Lower leg skin (tissue), 4 donors: ENCODE results near the gene WDR76. TPM values are rescaled to one million over a fixed set of nuclear protein-coding genes. Genes with fewer than 3 reads are reported as not detected.
"Not testable (repeated sequence)": the region's sequence is repeated elsewhere in the genome, so short reads cannot be mapped to it uniquely, and the experiment has no call there.

Experiments used
- DNase-seq, 2 donors: peaks; one replicate each; pipeline ENCODE4 v3.0.0-alpha.2; 2019; ENCODE audit warnings: low spot score in 2 of 2
- H3K4me3 ChIP-seq: fragments of 200-600 bp; sonication (generic); 2 replicates; pipeline ENCODE4 v1.5.1; 2017; ENCODE audit warnings: mild to moderate bottlenecking, low read depth; ENCODE audit not compliant: poor library complexity, severe bottlenecking
- POLR2A ChIP-seq, 2 donors: fragments of 450-650 bp; IDR thresholded peaks; one replicate each; pipeline ENCODE4 v1.6.1; 2016 to 2017; ENCODE audit warnings: antibody characterized with exemption in 2 of 2, mild to moderate bottlenecking in 1 of 2, moderate library complexity in 1 of 2
- WGBS, 2 donors: methylation state at CpG; one replicate each; pipeline ENCODE4 v1.1.5; 2018; 5-methylcytosine and 5-hydroxymethylcytosine counted together
- intact Hi-C: fragments of 100-400 bp; cut with DNase I; formaldehyde crosslinking; loops from one replicate; pipeline ENCODE4 v1.15.0; 2023; ENCODE audit warnings: low total_unique reads
- total RNA-seq, 4 donors: library from RNA; depleted of rRNA; stranded (reverse); fragments of >200 nt; gene quantifications; one replicate each; pipeline ENCODE4 v1.1.0, GENCODE V29; 2016
- TF ChIP-seq, protein P1 (sequence below), 3 donors: fragments of 450-650 bp; IDR thresholded peaks; one replicate each; pipeline ENCODE4 v1.5.1; 2016; ENCODE audit warnings: antibody characterized with exemption in 3 of 3, mild to moderate bottlenecking in 3 of 3, moderate library complexity in 2 of 3

WDR76 gene
- total RNA-seq, 4 donors from 2014 or later = 3.4 to 7.6 (median 7.1) TPM

DNA sequence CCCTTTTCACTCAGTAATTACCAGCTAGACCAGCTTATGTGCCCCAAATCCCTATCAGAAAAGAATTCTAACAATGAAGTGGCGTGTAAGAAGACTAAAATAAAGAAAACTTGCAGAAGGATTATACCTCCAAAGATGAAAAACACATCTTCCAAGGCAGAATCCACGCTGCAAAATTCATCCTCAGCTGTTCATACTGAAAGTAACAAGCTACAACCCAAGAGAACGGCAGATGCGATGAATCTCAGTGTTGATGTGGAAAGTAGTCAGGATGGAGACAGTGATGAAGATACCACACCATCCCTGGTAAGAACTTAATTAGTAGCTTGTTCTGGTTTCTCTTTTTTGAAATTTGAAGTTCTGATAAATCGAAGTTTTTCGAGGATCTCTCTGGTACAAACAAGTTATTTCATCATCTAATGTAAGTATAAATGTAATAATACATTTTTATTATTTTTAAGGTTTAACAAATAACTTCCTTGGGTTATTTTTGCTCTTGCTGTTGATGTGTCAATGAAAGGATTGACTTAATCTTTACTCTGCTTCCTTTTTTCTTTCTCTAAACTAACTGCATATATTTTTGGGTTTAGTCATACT, 1.4 kb downstream of the WDR76 start:
- intact Hi-C loops = no loop called here
- TF ChIP-seq, protein P1, sequence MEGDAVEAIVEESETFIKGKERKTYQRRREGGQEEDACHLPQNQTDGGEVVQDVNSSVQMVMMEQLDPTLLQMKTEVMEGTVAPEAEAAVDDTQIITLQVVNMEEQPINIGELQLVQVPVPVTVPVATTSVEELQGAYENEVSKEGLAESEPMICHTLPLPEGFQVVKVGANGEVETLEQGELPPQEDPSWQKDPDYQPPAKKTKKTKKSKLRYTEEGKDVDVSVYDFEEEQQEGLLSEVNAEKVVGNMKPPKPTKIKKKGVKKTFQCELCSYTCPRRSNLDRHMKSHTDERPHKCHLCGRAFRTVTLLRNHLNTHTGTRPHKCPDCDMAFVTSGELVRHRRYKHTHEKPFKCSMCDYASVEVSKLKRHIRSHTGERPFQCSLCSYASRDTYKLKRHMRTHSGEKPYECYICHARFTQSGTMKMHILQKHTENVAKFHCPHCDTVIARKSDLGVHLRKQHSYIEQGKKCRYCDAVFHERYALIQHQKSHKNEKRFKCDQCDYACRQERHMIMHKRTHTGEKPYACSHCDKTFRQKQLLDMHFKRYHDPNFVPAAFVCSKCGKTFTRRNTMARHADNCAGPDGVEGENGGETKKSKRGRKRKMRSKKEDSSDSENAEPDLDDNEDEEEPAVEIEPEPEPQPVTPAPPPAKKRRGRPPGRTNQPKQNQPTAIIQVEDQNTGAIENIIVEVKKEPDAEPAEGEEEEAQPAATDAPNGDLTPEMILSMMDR (IDR thresholded peaks at IDR 0.05) = no peak
- TF ChIP-seq POLR2A (IDR thresholded peaks at IDR 0.05) = no peak
- DNase-seq = peak in 1 of 2 donors; percentile 28
- no peak overlapping the region for H3K4me3 ChIP-seq
- WGBS, 2 donors = 35 to 43% methylated on average over 6 of the region's 6 CpGs

DNA sequence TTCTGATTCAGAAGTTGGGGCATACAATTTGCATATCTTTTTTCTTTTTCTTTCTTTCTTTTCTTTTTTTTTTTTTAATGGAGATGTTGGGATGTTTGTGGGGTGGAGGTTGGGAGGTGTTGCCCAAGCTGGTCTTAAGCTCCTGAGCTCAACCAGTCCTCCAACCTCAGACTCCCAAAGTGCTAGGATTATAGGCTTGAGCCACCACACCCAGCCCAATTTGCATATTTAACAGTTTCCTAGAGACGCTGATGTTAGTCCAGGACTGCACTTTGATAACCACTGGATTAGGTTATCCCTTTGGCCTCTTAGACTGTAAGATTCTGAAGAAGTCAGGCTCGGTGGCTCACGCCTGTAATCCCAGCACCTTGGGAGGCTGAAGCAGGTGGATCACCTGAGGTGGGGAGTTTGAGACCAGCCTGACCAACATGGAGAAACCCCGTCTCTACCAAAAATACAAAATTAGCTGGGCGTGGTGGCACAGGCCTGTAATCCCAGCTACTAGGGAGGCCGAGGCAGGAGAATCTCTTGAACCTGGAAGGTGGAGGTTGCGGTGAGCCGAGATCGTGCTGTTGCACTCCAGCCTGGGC, 3.2 kb downstream of the WDR76 start:
- 92 to 93% methylated on average over 9 of the region's 9 CpGs for WGBS, 2 donors
- peak in 1 of 2 donors; percentile 66 for DNase-seq

DNA sequence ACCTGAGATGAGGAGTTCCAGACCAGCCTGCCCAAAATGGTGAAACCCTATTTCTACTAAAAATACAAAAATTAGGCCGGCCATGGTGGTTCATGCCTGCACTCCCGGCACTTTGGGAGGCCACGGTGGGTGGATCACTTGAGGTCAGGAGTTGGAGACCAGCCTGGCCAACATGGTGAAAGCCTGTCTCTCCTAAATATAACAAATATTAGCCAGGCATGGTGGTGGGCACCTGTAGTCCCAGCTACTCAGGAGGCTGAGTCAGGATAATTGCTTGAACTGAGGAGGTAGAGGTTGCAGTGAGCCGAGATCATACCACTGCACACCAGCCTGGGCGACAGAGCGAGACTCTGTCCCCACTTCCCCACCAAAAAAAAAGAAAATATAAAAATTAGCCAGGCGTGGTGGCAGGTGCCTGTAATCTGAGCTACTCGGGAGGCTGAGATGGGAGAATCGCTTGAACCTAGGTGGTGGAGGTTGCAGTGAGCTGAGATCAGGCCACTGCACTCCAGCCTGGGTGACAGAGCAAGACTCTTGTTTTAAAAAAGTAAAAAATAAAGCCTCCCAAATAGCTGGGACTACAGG, 4.0 kb downstream of the WDR76 start:
- peak in 1 of 2 donors; percentile 62 for DNase-seq
- intact Hi-C loops, H3K4me3 ChIP-seq: not testable (repeated sequence)
- 94 to 95% methylated on average over 9 of the region's 9 CpGs for WGBS, 2 donors

More for the DNA sequence above, 3.2 kb downstream of the WDR76 start:
- H3K4me3 ChIP-seq, intact Hi-C loops: not testable (repeated sequence)

GRCh38 chr15:43831519-43832052, 4.8 kb downstream of the WDR76 start:
- intact Hi-C loops = not testable (repeated sequence)
- DNase-seq = peak in 1 of 2 donors; percentile 57
- WGBS, 2 donors = 89 to 93% methylated on average over 14 of the region's 14 CpGs

GRCh38 chr15:43832485-43832884, 5.7 kb downstream of the WDR76 start:
- intact Hi-C loops, H3K4me3 ChIP-seq: not testable (repeated sequence)
- WGBS, 2 donors = 92% methylated on average over 6 of the region's 6 CpGs
- DNase-seq = peak in 1 of 2 donors; percentile 48

More at GRCh38 chr15:43831519-43832052, 4.8 kb downstream of the WDR76 start:
- H3K4me3 ChIP-seq = not testable (repeated sequence)

DNA sequence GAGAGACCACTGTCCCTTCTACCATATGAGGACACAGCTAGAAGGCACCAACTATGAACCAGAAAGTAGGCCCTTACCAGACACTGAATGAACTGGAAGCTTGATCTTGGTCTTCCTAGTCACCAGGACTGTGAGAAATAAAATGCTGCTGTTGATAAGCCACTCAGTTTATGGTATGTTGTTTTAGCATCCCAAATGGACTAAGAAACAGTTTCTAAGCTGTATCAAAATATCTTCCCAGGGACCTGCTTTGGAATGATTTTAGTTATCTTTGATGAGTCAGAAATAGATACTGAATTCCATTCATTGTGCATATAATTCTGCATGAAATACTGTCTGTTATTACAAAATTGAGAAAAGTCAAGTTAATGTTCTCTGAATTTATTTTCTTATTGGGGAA, 18.6 kb downstream of the WDR76 start:
- no peak overlapping the region for H3K4me3 ChIP-seq
- TF ChIP-seq, protein P1 (IDR thresholded peaks at IDR 0.05) = no peak
- TF ChIP-seq POLR2A (IDR thresholded peaks at IDR 0.05) = no peak
- intact Hi-C loops = no loop called here
- DNase-seq = no peak

DNA sequence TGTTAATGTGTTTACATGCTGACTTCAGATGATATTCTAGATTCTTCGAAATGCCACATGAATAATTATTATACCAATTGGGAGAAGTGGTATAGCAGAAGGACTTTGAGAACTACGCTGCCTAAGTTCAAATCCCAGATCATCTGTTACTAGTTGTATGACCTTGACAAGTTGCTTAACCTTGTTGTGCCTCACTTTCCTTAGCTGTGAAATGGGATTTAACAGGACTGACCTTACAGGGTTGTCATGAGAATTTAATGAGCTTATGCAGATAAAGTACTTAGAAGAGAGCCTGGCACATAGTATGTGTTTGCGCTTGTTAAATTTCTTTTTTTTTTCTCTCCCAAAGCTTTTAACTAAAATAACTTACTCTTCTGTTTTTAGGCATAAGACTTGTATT, 24.4 kb downstream of the WDR76 start:
- WGBS, 2 donors = 97 to 98% methylated on average over 3 of the region's 3 CpGs
- H3K4me3 ChIP-seq = no peak overlapping the region
- TF ChIP-seq, protein P1 (IDR thresholded peaks at IDR 0.05) = no peak
- no peak for TF ChIP-seq POLR2A (IDR thresholded peaks at IDR 0.05)
- no peak for DNase-seq
- intact Hi-C loops = no loop called here
